HG02642 (cell line): Measurements from ENCODE around the gene SMOC2.

ENCODE experiments used
- ATAC-seq: cut with Tn5 transposase; IDR thresholded peaks from one replicate; pipeline ENCODE4 v1.9.1; 2021; ENCODE audit warnings: mild to moderate bottlenecking; ENCODE audit not compliant: unreplicated experiment, poor library complexity

SMOC2 gene

GRCh38 chr6:168636147-168637004 lies 195.4 kb downstream of the SMOC2 start:
- ATAC-seq: no peak

DNA sequence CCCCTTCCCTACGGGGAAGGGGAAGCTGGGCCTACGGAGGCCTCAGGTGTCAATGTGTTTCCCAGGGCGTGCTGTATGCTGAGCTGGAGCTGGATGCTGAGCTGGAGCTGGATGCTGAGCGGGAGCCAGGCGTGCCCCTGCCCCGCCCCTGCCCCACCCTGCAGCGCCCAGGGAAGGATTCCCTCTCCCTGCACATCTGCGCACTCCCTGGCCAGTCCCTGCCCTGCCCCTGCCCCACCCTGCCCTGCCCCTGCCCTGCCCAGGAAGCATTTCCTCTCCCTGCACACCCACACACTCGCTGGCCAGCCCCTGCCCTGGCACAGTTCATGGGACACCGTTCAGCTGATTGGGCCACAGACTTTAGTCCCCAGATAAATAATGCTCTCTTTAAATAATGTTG lies 196.8 kb downstream of the SMOC2 start:
- no peak for ATAC-seq

GRCh38 chr6:168638468-168639271 lies 197.7 kb downstream of the SMOC2 start:
- no peak for ATAC-seq

DNA sequence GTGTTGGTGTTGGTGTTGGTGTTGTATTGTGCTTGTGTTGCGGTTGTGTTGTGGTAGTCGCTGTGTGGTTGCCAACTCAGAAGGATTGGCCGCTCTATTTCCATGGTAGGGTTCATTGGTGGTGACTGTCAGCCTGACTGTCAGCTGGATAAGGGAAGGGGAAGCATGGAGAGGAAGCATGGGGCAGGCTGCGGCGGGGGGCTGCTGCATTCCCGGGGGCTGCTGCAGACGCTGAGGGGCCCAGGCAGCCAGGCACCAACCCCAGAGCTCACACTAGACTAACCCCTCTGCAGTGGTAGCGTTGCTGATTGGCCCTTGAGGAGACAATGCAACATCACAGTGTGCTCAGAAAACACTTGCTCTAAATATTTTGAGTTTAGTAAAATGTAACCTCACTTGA lies 199.2 kb downstream of the SMOC2 start:
- ATAC-seq: no peak

DNA sequence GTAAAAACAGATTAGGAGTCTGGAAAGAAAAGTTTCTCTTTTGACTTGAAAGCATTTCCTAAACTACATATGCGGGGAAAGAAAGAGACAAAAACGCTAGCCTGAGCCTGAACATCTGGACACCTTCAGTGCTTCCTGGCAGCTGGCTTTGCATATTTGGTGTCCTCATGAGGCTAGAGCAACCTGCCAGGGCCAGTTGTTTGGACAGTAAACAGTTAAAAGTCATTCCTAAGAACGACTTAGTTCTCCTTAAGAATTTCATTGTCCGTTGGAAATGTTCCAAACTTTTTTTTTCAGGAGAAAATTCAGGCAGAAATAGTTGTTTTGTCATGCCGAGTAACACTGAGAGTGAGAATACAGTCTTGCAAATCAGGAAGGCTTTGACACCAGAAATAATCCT lies 199.8 kb downstream of the SMOC2 start:
- ATAC-seq: no peak

- no peak for ATAC-seq
Observed at GRCh38 chr6:168641446-168641845, 200.5 kb downstream of the SMOC2 start.

GRCh38 chr6:168643401-168643800 lies 202.4 kb downstream of the SMOC2 start:
- ATAC-seq: no peak

DNA sequence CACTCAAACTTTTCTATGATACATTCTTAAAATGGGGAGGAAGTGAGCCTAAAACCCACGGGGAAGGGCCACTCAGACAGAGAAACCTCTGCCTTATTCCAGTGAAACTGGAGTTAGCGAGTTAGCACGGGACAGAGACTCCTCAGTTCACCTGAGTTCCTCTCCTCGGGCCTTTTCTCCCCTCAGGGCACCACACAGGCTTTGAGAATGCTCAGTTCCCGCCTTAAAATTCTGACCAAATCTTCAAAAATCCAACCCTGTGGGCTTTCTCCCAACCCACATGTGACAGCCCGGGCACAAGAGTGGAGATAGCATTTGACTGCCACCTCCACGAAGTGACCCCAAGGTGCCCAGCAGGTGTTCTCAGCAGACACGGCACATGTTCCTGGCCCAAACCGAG lies 204.3 kb downstream of the SMOC2 start:
- no peak for ATAC-seq

GRCh38 chr6:168647271-168647670 lies 206.3 kb downstream of the SMOC2 start:
- ATAC-seq: no peak

DNA sequence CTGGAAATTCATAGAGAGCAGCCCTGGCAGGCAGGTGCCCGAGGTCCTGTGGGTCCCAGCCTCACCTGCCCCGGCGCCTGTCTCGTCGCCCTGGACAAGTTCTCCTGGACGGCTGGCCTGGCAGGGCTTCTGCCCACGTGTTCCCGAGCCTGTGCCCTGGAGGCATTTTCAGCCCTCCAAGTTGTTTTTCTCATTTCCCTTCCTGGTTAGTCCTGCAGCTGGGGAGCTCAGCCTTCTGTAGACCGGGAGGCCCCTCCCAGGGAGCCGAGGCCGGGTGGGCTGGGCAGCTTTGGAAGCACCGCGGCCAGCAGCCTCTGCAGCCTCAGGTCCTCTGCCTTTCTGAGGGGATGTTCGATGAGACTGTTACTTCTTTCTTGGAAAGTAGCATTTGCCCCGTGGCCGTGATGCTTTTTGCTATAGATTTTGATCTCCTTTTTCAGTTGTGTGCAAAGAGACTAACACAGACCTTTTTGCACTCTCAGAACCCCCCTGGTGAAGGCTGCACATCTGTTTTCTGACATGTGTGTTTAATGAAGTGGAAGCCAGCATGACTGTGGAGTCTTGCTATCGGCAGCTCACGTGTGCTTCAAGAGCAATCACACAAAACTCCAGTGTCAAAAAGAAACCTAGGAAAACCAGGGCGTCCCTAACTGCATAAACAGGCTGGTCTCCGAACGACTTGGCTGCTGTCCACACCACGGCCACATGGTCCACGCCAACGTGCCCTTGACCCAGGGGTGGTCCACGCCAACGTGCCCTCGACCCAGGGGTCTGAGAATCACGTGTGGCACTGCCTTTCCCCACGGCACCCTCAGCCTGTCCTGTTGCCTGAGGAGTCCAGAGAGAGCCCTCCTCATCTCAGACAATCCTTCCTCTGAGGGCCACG lies 207.5 kb downstream of the SMOC2 start:
- ATAC-seq: no peak

- no peak for ATAC-seq
Observed at GRCh38 chr6:168649209-168649608, 208.2 kb downstream of the SMOC2 start.

- ATAC-seq: no peak
Observed at GRCh38 chr6:168650671-168651111, 209.7 kb downstream of the SMOC2 start.

DNA sequence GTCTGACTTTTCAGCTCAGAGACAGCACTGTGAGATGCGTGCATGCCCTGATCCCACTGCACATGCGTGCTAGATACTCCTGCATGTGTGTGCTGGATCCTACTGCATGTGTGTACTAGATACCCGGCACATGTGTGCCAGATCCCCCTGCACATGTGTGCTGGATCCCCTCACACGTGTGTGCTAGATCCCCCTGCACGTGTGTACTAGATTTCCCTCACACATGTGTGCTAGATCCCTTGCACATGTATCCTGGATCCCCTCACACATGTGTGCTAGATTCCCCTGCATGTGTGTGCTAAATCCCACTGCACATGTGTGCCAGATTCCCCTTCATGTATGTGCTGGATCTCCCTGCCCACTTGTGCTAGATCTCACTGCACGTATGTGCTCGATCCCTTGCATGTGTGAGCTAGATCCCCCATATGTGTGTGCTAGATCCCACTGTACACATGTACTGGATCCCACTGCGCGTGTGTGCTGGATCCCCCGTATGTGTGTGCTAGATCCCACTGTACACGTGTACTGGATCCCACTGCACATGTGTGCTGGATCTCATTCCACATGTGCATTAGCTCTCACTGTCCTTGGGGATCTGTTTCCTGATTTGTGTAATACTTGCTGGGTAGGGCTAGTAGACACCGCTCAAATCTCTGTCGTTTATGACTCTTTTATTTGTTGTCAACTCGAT lies 214.6 kb downstream of the SMOC2 start:
- no peak for ATAC-seq

- no peak for ATAC-seq
Observed at GRCh38 chr6:168658059-168658458, 217.1 kb downstream of the SMOC2 start.

DNA sequence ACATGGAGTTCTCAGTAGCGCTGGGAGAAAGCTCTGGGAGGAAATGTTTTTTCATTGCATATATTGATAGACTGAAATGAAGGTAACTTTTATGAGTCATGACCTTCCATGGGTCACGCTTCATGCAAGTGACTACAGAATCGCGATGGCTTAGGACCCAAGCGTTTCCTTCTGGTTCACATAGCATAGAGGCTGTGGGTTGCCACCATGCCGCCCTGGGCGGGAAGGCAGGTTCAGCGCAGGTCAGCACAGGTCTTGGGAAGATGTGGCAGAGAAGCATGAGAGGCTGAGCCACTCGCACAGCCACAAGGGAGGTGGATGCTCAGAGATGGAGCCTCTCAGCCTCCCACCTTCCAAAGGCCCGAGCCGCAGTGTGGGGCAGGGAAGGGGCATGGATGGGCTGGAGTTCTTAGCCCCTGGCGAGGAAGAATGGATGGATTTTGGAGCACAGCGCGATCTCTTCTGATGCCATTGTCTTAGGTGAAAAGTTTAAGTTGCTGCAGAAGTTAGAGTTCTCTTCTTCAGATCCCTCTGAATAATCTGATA lies 219.5 kb downstream of the SMOC2 start:
- no peak for ATAC-seq

DNA sequence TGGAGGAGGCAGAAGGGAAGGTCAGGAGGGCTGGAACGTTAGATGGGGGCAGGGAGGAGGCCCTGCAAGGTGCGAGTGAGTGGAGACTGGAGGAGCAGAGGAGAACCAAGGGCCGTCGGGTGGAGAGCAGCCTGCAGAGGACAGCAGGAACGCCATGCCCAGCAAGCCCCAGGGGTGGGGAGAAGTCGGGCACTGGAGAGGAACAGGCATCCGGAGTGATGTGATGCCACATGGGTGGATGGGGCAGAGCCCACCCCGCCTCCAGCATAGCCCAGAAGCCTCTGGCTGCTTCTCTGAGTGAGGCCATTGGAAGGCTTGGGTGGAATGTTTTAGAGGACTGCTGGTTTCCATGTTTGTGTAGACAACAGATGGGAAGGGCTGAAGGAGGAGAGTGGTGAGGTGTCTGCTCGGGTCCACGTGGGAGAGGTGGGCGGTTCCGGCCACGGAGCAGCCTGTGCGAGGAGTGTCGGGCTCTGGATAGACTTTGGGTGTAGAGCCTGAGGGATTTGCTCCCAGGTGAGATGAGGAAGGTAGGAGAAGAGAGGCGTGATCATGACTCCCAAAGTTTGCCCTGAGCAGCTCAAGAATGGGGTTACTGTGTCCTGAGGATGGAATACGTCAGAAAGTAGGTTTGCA lies 221.4 kb downstream of the SMOC2 start:
- ATAC-seq: no peak

DNA sequence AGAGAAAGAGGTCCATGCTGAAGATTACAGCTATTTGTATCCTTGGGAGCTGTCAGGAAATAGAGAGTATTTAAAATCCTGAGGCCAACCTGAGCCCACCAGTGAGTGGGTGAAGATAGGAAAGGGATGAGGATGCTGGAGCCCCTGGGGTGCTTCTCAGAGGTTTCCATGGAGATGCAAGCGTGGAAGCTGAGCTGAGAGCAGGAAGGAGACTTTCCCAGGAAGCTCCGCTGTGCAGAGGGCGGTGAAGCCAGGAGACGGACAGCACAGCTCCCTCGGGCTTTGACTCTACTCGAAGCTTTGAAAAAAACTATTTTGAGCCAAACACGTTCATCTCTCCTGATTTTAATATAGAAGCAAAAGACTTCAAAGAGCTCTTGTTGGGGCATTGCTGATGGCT lies 222.1 kb downstream of the SMOC2 start:
- no peak for ATAC-seq

DNA sequence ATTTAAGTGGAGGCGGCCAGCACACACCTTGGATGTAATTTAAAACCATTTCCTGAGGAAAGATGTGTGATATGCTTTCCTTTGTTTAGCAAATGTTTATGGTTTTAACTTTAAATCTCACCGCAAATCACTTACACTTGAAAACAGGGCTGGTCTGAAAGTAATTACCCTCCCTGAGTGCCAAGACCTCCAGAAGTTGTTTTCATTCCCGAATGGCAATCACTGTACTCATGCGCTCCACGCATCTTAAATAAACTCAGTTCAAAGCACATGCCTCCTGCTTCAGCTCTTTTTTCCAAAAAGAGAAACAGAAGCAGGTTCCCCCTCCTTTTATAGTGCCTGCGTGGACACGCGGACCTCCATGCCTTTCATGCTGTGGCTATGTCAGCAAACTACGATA lies 224.0 kb downstream of the SMOC2 start:
- ATAC-seq: no peak

- no peak for ATAC-seq
Observed at GRCh38 chr6:168666170-168666569, 225.2 kb downstream of the SMOC2 start.
